WI38 (cell line): ENCODE measurements around the gene BTBD16.

Experiments
- H3K4me3 ChIP-seq: 2 replicates; pipeline ENCODE4 v1.5.1; 2011; ENCODE audit warnings: low read depth, mild to moderate bottlenecking, control low read depth, low read length
- CTCF ChIP-seq: IDR thresholded peaks from 2 replicates; pipeline ENCODE4 v1.5.1; 2012; ENCODE audit warnings: low read depth, mild to moderate bottlenecking, control low read depth, low read length

BTBD16 gene

GRCh38 chr10:122271076-122271475 lies at the start of gene BTBD16:
Gene BTBD16 (plus strand): TSS chr10:122271296. CDS start chr10:122275082, 3,786 bp downstream.
- H3K4me3 ChIP-seq, result no peak within 1 kb of the TSS
- no peak for TF ChIP-seq CTCF

GRCh38 chr10:122221958-122222357 lies 49.1 kb upstream of the BTBD16 start:
- TF ChIP-seq CTCF, result no peak
- H3K4me3 ChIP-seq, result no peak overlapping the region

- no peak for TF ChIP-seq CTCF
- H3K4me3 ChIP-seq, result no peak overlapping the region
Observed at GRCh38 chr10:122222638-122223037, 48.5 kb upstream of the BTBD16 start.

GRCh38 chr10:122224159-122224558 lies 46.9 kb upstream of the BTBD16 start:
- no peak overlapping the region for H3K4me3 ChIP-seq
- no peak for TF ChIP-seq CTCF

DNA sequence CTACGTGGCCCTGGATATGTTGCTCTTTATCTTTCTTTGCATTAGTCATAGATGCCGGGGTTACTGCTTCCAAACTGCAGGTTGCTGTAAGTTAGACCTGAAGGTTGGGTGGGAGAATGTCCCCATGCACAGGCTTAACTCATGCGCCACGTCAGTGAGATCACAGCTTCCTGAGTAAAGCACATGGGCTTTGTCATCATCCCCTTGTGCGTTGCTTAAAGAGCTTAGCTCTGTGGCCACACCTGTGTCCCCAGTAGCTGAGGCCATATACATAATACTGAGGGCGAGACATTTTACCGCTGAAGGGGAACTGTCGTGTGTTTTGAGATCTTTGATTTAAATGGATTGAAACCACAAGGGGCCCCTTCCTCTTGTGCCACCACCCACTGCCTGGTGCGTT lies 45.8 kb upstream of the BTBD16 start:
- no peak for TF ChIP-seq CTCF
- no peak overlapping the region for H3K4me3 ChIP-seq

DNA sequence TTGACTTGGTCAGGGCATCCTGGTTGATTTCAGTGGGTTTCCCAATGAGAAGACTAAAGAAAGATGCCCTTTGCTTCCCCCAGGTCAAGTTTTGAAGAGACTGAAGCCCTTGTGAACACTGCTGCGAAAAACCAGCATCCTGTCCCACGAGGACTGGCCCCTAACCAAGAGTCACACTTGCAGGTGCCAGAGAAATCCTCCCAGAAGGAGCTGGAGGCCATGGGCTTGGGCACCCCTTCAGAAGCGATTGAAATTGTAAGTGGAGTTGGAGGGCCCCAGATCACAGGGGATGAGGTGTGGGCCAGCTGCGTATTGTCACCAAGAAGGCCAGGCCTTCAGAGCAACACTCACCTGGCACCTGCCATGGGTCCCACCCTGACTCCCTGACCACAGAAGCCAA lies 43.3 kb upstream of the BTBD16 start:
- no peak for TF ChIP-seq CTCF
- H3K4me3 ChIP-seq, result no peak overlapping the region

GRCh38 chr10:122229666-122230065 lies 41.4 kb upstream of the BTBD16 start:
- no peak overlapping the region for H3K4me3 ChIP-seq
- no peak for TF ChIP-seq CTCF
